ENCODE results near the gene GPS1. TPM values are rescaled to one million over a fixed set of nuclear protein-coding genes. Genes with fewer than 3 reads are reported as not detected.

GPS1 gene
- total and polyA plus RNA-seq, 10 of the 15 experiments (the other 5 are each of a cell fraction or from before 2014, with no cell fraction given): 2.2 to 146 (median 77.7) TPM

GRCh38 chr17:82018989-82019689 is 32.6 kb upstream of the GPS1 start:
- intact Hi-C loops (cut with micrococcal nuclease; ENCODE audit: unreplicated experiment) (no loop called here), in situ Hi-C loops (cut with MboI) (no loop called here)
- Histone ChIP-seq H3K27ac (ENCODE audit: control insufficient read depth, insufficient read depth) (no peak overlapping the region), H3K79me2 (ENCODE audit: control insufficient read depth, insufficient read depth, low read length) (peaks cover 26% of the 10 kb centered on the region), H2AFZ (ENCODE audit: control insufficient read depth, low read depth, low read length) (no peak overlapping the region), H3K9ac (ENCODE audit: control insufficient read depth, insufficient read depth, low read length) (no peak overlapping the region), H4K20me1 (ENCODE audit: control insufficient read depth, insufficient read depth) (no peaks in the 10 kb centered on the region), H3K4me3 (no peak overlapping the region), H3K9me3 (replicated peaks; ENCODE audit: control insufficient read depth, insufficient read depth, low read length) (no peaks in the 10 kb centered on the region), H3K27me3 (replicated peaks in 1 of 2; ENCODE audit: control insufficient read depth in 2 of 2, insufficient read depth in 2 of 2, low read length in 1 of 2) (no peaks in the 10 kb centered on the region), H3K4me2 (ENCODE audit: control insufficient read depth, insufficient read depth) (no peak overlapping the region), H3K36me3 (ENCODE audit: control insufficient read depth in 2 of 2, insufficient read depth in 2 of 2, low read length in 1 of 2) (no peaks in the 10 kb centered on the region; a peak in 2 of 4 replicates), H3K4me1 (ENCODE audit: control insufficient read depth, insufficient read depth, low read length) (peaks cover 9% of the 10 kb centered on the region)
- ChIA-PET SMC1A (ENCODE audit: uncharacterized antibody, unreplicated experiment) (interaction anchor here (1.1 kb wide), 1 partner anchor 60 kb away, joined by 4 read pairs; no protein-coding TSS in a partner anchor), POLR2A (interaction anchor here (1.0 kb wide), 1 partner anchor 19 kb away, joined by 3 read pairs; the partner anchor contains the start of gene DCXR), RAD21 (ENCODE audit: unreplicated experiment) (interaction anchor here (0.5 to 4.4 kb wide), 7 partner anchors 11 to 87 kb away, joined by 3 to 68 read pairs (median 4); partner anchors contain the start of gene NOTUM), CTCF (interaction anchor here (1.0 to 5.0 kb wide), 13 partner anchors 9 to 169 kb away, joined by 3 to 89 read pairs (median 5); partner anchors contain the start of genes DCXR and NOTUM)
- TF ChIP-seq IRF4 (IDR thresholded peaks at IDR 0.05; ENCODE audit: low read depth, low read length): no peak
- TF ChIP-seq NBN (IDR thresholded peaks at IDR 0.05): no peak
- TF ChIP-seq MTA3 (IDR thresholded peaks at IDR 0.05; ENCODE audit: borderline replicate concordance, low read length): no peak
- peak; percentile 72 for TF ChIP-seq POLR2A (IDR thresholded peaks at IDR 0.05; ENCODE audit: low read depth, low read length)
- no peak for TF ChIP-seq BMI1 (IDR thresholded peaks at IDR 0.05; ENCODE audit: borderline replicate concordance)
- DNase-seq (ENCODE audit: low read depth, low spot score): no peak
- no TSS peak for BruUV-seq (replicated peaks)
- FAIRE-seq: no peak
- WGBS (ENCODE audit: insufficient coverage, insufficient replicate concordance, low lambda C conversion rate, missing lambda C conversion rate): 82% methylated on average over 21 of the region's 33 CpGs
- no peak for ATAC-seq
